ENCODE data around the gene TMEM50B.

DNA sequence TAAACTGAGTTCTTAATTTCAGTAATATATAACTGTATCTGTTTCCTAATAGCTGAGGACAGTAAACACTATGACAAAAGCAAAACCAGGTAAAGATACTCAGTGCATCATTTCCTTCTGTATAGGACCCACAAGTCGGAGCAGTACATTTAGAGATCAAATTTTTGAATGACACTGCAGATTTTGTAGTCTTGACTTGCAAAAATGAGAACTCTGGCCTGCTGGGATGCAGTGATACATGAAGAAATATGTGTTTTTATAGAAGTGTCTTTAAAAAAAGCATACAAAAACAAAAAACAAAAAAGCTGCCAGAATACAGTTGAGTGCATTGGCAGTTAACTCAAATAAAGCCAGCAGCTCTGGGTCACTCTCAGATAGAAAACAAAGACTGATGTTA lies 43.2 kb upstream of the TMEM50B start:
- TF ChIP-seq EZH2phosphoT487 (IDR thresholded peaks at IDR 0.05; ENCODE audit: borderline replicate concordance, low read length) (no peak), EZH2 (IDR thresholded peaks at IDR 0.05; ENCODE audit: low read length, unreplicated experiment) (no peak)
- TF ChIP-seq, protein P1, sequence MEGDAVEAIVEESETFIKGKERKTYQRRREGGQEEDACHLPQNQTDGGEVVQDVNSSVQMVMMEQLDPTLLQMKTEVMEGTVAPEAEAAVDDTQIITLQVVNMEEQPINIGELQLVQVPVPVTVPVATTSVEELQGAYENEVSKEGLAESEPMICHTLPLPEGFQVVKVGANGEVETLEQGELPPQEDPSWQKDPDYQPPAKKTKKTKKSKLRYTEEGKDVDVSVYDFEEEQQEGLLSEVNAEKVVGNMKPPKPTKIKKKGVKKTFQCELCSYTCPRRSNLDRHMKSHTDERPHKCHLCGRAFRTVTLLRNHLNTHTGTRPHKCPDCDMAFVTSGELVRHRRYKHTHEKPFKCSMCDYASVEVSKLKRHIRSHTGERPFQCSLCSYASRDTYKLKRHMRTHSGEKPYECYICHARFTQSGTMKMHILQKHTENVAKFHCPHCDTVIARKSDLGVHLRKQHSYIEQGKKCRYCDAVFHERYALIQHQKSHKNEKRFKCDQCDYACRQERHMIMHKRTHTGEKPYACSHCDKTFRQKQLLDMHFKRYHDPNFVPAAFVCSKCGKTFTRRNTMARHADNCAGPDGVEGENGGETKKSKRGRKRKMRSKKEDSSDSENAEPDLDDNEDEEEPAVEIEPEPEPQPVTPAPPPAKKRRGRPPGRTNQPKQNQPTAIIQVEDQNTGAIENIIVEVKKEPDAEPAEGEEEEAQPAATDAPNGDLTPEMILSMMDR (conservative IDR thresholded peaks at IDR 0.05; ENCODE audit: low read depth, low read length), result no peak

All from PC-3 (cell line).